Osteoblast (primary cell): Measurements from ENCODE around the gene GIPC1. TPM values are rescaled to one million over a fixed set of nuclear protein-coding genes. Genes with fewer than 3 reads are reported as not detected.

Experiments used
- DNase-seq: peaks from one replicate; pipeline ENCODE4 v3.0.0; 2011; ENCODE audit warnings: low spot score, mixed read lengths; ENCODE audit not compliant: insufficient read length; ENCODE audit errors: missing footprints
- H2AFZ ChIP-seq: 2 replicates; pipeline ENCODE4 v1.6.0; 2011; ENCODE audit warnings: mild to moderate bottlenecking, low read length
- H3K27ac ChIP-seq: 2 replicates; pipeline ENCODE4 v1.5.1; 2011; ENCODE audit warnings: mild to moderate bottlenecking, low read depth, low read length, moderate library complexity
- H3K27me3 ChIP-seq: 2 replicates; pipeline ENCODE4 v1.6.0; 2012; ENCODE audit warnings: mild to moderate bottlenecking, control low read depth, inconsistent platforms, low read length, moderate library complexity; ENCODE audit not compliant: insufficient read depth
- H3K36me3 ChIP-seq: 2 replicates; pipeline ENCODE4 v1.5.1; 2011; ENCODE audit warnings: mild to moderate bottlenecking, low read length, control low read depth, moderate library complexity; ENCODE audit not compliant: insufficient read depth
- H3K4me1 ChIP-seq: 2 replicates; pipeline ENCODE4 v1.5.1; 2011; ENCODE audit warnings: mild to moderate bottlenecking, low read length, control low read depth, moderate library complexity; ENCODE audit not compliant: insufficient read depth
- H3K4me2 ChIP-seq: 2 replicates; pipeline ENCODE4 v1.6.0; 2011; ENCODE audit warnings: mild to moderate bottlenecking, low read length; ENCODE audit not compliant: insufficient read depth
- H3K4me3 ChIP-seq: fragments of 200-600 bp; sonication (generic); 3 replicates; pipeline ENCODE4 v1.5.1; 2012; ENCODE audit warnings: mild to moderate bottlenecking, low read length, inconsistent platforms; ENCODE audit not compliant: insufficient read depth
- H3K79me2 ChIP-seq: 2 replicates; pipeline ENCODE4 v1.6.0; 2012; ENCODE audit warnings: mild to moderate bottlenecking, low read length, control low read depth, inconsistent platforms; ENCODE audit not compliant: insufficient read depth
- H3K9me3 ChIP-seq: 2 replicates; pipeline ENCODE4 v1.5.1; 2011; ENCODE audit warnings: low read depth, low read length, control low read depth
- H4K20me1 ChIP-seq: 2 replicates; pipeline ENCODE4 v1.6.0; 2012; ENCODE audit warnings: mild to moderate bottlenecking, low read length, control low read depth; ENCODE audit not compliant: insufficient read depth
- CTCF ChIP-seq: IDR thresholded peaks from 2 replicates; pipeline ENCODE4 v1.5.1; 2011; ENCODE audit warnings: mild to moderate bottlenecking, low read depth, low read length, moderate library complexity; ENCODE audit errors: extremely low read depth
- total RNA-seq: library from RNA; depleted of rRNA; stranded (reverse); fragments of >200 nt; gene quantifications from 2 replicates; pipeline ENCODE4 v1.2.3, GENCODE V29; 2012

GIPC1 gene
- total RNA-seq, 1 donor: 115 TPM

GRCh38 chr19:14440049-14440448 lies 55.9 kb downstream of the GIPC1 start:
- no peak overlapping the region for H3K27ac ChIP-seq
- H3K4me1 ChIP-seq: peaks cover under 1% of the 10 kb centered on the region
- no peaks in the 10 kb centered on the region for H3K27me3 ChIP-seq
- no peak overlapping the region for H2AFZ ChIP-seq
- no peak for DNase-seq
- H4K20me1 ChIP-seq: peaks cover 25% of the 10 kb centered on the region
- no peak overlapping the region for H3K4me2 ChIP-seq
- peaks cover 54% of the 10 kb centered on the region for H3K79me2 ChIP-seq
- TF ChIP-seq CTCF: no peak
- peaks cover 26% of the 10 kb centered on the region for H3K36me3 ChIP-seq
- H3K9me3 ChIP-seq: no peaks in the 10 kb centered on the region
- no peak overlapping the region for H3K4me3 ChIP-seq

GRCh38 chr19:14439014-14439413 lies 56.9 kb downstream of the GIPC1 start:
- H2AFZ ChIP-seq: no peak overlapping the region
- H3K4me3 ChIP-seq: no peak overlapping the region
- peaks cover 11% of the 10 kb centered on the region for H3K4me1 ChIP-seq
- H3K9me3 ChIP-seq: no peaks in the 10 kb centered on the region
- H3K36me3 ChIP-seq: peaks cover 17% of the 10 kb centered on the region
- no peak overlapping the region for H3K27ac ChIP-seq
- no peaks in the 10 kb centered on the region for H3K27me3 ChIP-seq
- H3K79me2 ChIP-seq: peaks cover 65% of the 10 kb centered on the region
- TF ChIP-seq CTCF: no peak
- peaks cover 24% of the 10 kb centered on the region for H4K20me1 ChIP-seq
- H3K4me2 ChIP-seq: no peak overlapping the region
- no peak for DNase-seq

- Histone ChIP-seq H2AFZ (no peak overlapping the region), H3K9me3 (no peaks in the 10 kb centered on the region), H3K79me2 (peaks cover 71% of the 10 kb centered on the region)
Measured at GRCh38 chr19:14437578-14438140, 58.3 kb downstream of the GIPC1 start.

More at GRCh38 chr19:14437578-14438140, 58.3 kb downstream of the GIPC1 start:
- Histone ChIP-seq H3K4me3 (no peak overlapping the region), H3K27me3 (no peaks in the 10 kb centered on the region), H3K4me2 (no peak overlapping the region), H3K4me1 (peaks cover 14% of the 10 kb centered on the region), H3K27ac (peak overlapping the region; percentile 33), H3K36me3 (peaks cover 5% of the 10 kb centered on the region), H4K20me1 (peaks cover 19% of the 10 kb centered on the region)
- no peak for TF ChIP-seq CTCF
- no peak for DNase-seq
